Hematopoietic multipotent progenitor cell treated with erythropoietin and hydrocortisone succinate and interleukin-3 and kit ligand, for 17 days (in vitro differentiated cells): ENCODE measurements around the gene MAT2B.
"Not testable (repeated sequence)": the region's sequence is repeated elsewhere in the genome, so short reads cannot be mapped to it uniquely, and the experiment has no call there.

Experiments
- DNase-seq: peaks from one replicate; pipeline ENCODE4 v3.0.0-alpha.2; 2015; ENCODE audit warnings: low spot score

MAT2B gene

GRCh38 chr5:163503106-163504078 is 2.0 kb upstream of the MAT2B start:
- DNase-seq: peak; percentile 67

GRCh38 chr5:163504079-163504931 is 1.1 kb upstream of the MAT2B start:
- peak; percentile 65 for DNase-seq

DNA sequence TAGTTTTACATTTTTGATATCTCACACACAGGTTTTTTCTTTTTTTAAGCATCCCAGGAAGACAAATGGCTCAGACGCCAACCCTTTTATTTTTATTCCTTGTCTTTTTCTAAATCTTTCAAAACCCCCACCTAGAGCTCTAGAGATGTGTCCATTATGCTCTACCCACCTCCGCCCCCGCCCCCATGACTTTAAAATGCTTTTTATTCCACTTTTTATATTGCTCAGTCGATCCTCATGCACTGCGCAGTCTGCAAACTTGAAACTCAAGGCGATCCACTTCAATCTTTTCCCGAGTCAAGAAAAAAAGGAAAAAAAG is 411 bp upstream of the MAT2B start:
- no peak for DNase-seq

GRCh38 chr5:163506095-163506457 is 657 bp downstream of the MAT2B start:
- no peak for DNase-seq

DNA sequence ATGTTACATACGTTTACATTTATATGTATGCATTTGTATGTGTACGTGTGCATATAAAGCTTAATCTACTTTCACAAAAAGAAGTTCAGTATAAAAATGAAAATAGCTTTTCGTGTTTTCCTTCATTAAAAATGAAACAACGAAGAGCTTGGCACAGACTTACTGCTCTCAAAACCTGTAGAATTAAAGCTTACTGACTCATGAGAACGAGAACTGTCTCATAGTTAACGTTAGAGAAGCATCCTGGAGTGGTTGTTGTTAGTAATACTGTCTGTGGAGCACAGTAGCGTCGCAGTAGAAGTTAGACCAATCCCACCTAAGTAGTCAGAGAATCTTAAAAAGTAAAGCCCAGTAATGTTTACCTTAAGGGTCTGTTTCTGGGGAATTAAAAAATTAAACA is 1.3 kb downstream of the MAT2B start:
- peak; percentile 74 for DNase-seq

DNA sequence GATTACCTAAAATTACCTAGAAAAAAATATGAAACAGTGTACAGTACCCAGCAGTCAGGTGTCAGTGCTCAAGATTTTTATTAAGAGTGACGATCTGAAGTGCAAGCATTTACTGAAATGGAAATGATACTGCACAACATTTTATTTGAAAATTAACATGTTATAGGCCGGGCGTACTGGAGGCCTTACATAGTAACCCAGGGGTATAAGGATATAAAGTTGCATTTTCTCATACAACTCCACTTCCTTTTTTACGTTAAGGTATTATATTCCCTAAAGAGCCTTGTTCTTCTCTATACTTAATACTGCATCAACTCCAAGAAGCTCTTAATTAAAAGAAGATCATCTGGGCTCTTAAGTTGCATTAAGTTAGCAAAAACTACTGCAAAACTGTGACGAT is 3.3 kb downstream of the MAT2B start:
- DNase-seq: no peak

DNA sequence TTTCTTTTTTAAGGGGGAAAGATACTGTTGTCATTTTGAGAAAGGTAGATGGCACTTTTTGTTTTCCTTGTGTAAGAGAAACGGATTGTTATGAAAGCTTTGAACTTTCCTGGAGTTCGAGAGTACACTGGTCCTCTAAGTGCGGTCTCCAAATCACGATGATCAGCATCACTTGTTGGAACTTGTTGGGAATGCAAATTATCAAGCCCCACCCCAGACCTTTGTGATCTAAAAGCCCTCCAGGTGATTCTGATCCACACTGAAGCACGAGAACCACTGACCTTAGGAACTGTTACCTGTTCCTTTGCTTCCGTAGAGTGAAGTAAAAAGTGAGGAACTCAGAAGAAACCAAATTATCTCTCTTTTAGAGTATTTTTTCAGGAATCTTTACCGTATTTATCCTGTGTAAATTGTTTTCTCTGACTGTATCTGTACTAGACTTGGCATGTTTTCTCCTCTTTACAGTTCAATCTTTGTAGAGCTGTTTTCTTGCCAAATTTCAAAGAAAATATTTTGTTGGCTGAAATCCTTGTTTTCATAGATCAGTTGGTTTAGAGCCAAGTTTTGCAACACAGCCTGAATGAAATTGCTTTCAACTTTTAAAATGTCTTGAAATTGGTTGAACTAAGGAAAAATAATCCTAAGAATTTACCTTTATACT is 4.0 kb downstream of the MAT2B start:
- peak; percentile 82 for DNase-seq

DNA sequence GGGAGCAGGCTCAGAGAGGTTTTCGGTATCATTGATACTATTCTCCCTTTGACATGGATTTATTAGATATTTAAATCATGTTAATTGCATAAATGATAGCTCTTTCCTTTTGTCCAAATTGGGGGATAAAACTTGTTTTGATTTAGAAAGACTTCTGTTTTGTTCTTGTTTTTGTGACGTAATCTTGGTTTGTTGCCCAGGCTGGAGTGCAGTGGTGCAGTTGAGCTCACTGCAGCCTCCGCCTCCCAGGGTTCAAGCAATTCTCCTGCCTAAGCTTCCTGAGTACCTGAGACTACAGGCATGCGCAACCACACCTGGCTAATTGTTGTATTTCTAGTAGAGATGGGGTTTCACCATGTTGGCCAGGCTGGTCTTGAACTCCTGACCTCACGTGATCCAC is 7.1 kb downstream of the MAT2B start:
- DNase-seq: no peak

GRCh38 chr5:163525096-163525495 is 19.7 kb downstream of the MAT2B start:
- no peak for DNase-seq

GRCh38 chr5:163529698-163530097 is 24.3 kb downstream of the MAT2B start:
- no peak for DNase-seq

DNA sequence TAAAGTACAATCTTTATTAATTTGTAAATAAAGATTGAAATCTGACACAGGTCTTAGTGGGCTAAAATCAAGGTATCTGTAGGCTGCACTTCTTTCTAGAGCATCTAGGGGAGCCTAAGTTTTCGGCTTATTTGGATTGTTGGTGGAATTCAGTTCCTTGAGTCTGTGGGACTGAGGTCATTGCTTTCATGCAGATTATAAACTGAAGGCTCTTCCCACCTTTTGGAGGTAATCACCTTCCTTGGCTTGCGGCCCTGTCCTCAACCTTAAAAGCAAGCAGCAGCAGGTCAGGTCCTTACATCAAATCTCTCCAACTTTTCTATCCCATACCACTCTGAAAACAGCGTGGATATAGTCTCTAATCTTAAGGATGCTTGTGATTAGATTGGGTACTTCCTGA is 25.9 kb downstream of the MAT2B start:
- no peak for DNase-seq

DNA sequence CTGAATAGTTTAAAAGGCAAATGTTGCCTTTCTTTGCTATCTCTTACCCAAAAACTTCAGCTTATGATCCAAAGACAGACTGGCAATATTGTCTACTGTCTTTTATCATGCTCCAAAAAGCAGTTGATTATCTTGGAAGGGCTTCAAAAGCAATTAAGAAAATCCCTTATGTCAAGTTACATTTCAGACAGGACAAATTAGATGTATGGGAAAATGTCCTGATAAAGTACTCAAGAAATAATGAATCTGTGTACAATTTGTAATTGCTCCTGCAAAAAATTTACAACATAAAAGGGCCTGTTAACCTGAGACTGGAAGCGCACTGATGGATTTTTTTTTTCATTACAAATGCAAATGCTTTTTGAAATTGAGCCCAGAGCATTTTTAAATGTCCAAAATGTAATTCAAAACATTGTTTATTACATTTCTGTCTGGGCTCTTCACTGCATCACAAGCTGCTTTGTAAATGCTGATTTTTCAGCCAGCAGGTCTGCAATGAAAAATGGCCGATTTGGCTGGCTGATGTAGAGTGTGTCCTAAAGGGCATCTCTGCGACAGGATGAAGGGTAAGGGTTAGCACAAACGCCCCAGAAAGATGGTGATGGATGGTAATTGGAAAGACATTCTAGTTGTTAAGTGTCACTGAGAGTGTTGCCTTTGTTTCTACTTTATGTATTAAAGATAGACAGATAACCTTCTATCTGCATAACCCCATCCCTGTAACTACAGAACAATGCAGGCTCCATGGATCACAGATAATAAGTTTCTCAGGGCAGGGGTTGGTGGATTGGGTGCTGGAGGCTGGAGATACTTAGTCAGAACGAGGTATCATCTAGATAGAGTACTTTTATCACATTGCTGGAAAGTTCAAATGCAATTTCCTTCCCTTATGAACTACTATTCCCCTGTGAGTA is 27.0 kb downstream of the MAT2B start:
- no peak for DNase-seq

GRCh38 chr5:163533223-163533622 is 27.8 kb downstream of the MAT2B start:
- no peak for DNase-seq

- no peak for DNase-seq
Measured at GRCh38 chr5:163534492-163535094, 29.2 kb downstream of the MAT2B start.

DNA sequence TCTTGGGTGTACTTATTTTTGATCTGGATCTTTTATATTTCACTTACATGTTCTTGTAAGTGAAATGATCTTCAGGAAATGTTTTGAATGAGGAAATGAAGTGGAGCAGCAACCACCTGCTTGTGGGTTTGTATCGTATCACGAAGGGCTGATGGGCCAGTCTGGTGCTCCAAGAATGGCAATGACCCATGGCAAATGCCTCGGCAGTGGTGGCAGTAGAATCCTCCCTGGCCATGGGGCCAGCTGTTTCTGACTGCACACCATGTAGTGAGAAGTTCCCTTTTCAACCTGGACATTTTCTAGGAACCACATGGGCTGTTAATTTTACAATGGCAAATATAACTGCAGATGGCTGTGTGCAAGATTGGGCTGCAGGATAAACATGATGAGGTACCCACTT is 29.9 kb downstream of the MAT2B start:
- no peak for DNase-seq

GRCh38 chr5:163536442-163536841 is 31.0 kb downstream of the MAT2B start:
- DNase-seq: not testable (repeated sequence)

GRCh38 chr5:163540696-163541095 is 35.3 kb downstream of the MAT2B start:
- no peak for DNase-seq

- DNase-seq: no peak
Measured at GRCh38 chr5:163542771-163543170, 37.4 kb downstream of the MAT2B start.

GRCh38 chr5:163544041-163544440 is 38.6 kb downstream of the MAT2B start:
- DNase-seq: no peak

GRCh38 chr5:163544836-163545235 is 39.4 kb downstream of the MAT2B start:
- DNase-seq: no peak

DNA sequence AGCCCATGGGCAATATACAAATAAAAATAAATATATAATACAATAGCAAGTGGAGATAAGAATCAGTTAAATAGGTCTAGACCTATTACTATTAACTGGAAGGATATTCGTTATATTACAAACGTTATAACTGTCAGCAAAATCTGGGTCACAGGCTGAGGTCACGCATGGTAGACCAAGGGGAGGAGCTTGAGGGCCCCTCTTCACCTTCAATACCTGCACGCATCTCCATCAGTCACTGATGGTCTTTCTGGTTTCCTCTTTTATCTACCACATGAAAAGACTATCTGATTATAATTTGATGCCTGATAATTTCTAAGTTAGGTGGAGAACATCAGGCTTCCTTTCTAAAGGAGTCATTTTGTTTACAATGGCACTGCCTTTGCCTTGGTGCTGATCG is 43.2 kb downstream of the MAT2B start:
- DNase-seq: no peak
